ENCODE results near the gene NXPH4.

The NXPH4 gene

DNA sequence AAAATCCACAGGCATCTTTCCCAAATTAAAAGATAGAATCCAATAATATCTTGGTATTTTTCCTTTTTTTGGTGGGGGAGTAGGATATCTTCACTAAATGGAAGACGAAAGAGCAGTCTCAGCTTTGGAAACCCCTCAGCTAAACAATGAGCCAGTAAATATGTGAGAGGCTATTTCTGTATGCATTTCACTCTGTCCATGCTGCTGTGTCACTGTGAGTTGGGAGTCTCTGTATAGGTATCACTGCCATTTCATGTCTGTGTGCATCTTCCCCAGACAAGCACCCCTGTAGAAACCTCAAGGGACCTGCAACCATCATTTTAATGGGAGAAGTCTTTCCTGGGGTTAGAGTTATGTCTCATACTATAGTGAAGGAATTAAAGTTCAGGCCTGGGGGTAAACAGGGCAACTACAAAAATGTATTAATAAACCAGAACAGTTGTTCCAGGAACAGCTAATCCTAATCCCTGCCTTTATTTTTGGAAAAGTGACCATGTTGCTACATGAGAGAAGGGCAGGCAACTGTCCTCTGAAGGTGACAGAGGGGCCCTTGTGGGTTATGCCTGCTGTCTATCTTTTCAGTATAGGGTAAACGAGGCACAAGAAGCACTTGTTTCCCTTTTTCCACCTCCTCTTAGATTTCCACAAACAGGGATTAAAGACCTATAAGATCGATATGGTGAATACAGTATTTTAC is 45.7 kb downstream of the NXPH4 start:
- Histone ChIP-seq H3K4me3 (ENCODE audit: severe bottlenecking) (no peak overlapping the region), H3K4me1 (ENCODE audit: insufficient read depth, poor library complexity, severe bottlenecking) (no peaks in the 10 kb centered on the region), H3K27ac (ENCODE audit: poor library complexity, severe bottlenecking) (no peak overlapping the region), H3K27me3 (ENCODE audit: insufficient read depth, poor library complexity, severe bottlenecking) (no peaks in the 10 kb centered on the region), H3K9me3 (ENCODE audit: severe bottlenecking) (no peaks in the 10 kb centered on the region), H3K36me3 (ENCODE audit: low read depth) (peaks cover 62% of the 10 kb centered on the region)
- TF ChIP-seq, protein P1, sequence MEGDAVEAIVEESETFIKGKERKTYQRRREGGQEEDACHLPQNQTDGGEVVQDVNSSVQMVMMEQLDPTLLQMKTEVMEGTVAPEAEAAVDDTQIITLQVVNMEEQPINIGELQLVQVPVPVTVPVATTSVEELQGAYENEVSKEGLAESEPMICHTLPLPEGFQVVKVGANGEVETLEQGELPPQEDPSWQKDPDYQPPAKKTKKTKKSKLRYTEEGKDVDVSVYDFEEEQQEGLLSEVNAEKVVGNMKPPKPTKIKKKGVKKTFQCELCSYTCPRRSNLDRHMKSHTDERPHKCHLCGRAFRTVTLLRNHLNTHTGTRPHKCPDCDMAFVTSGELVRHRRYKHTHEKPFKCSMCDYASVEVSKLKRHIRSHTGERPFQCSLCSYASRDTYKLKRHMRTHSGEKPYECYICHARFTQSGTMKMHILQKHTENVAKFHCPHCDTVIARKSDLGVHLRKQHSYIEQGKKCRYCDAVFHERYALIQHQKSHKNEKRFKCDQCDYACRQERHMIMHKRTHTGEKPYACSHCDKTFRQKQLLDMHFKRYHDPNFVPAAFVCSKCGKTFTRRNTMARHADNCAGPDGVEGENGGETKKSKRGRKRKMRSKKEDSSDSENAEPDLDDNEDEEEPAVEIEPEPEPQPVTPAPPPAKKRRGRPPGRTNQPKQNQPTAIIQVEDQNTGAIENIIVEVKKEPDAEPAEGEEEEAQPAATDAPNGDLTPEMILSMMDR (IDR thresholded peaks at IDR 0.05; ENCODE audit: poor library complexity, severe bottlenecking), result no peak
- no peak for ATAC-seq (ENCODE audit: low read depth)
- no peak for DNase-seq (ENCODE audit: low spot score)

- ATAC-seq (ENCODE audit: low read depth), result no peak
- TF ChIP-seq, protein P1 (IDR thresholded peaks at IDR 0.05; ENCODE audit: poor library complexity, severe bottlenecking), result no peak
- H3K27me3 ChIP-seq (ENCODE audit: insufficient read depth, poor library complexity, severe bottlenecking), result no peaks in the 10 kb centered on the region
Observed at GRCh38 chr12:57263096-57263495, 46.5 kb downstream of the NXPH4 start.

DNA sequence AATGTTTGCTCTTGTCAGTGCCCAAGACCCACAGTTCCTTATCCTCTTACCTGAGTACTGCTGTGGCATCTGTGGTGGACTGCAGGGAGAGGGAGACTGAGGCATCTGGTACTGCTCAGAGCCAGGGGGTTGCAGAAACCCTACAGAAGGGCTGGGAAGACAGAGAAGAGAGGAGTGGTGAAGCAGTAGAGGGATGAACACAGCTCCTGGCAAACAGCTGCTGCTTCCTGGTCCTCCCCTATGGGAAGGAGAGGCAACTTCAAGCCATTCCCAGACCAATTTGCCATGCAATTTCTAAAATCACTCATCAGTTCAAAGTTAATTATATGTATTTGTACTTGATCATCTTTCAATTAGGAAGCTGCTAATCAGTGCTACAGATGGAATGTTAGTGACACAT is 50.1 kb downstream of the NXPH4 start:
- no peak overlapping the region for H3K4me3 ChIP-seq (ENCODE audit: severe bottlenecking)
- H3K27ac ChIP-seq (ENCODE audit: poor library complexity, severe bottlenecking), result no peak overlapping the region
- H3K27me3 ChIP-seq (ENCODE audit: insufficient read depth, poor library complexity, severe bottlenecking), result no peaks in the 10 kb centered on the region
- peaks cover 57% of the 10 kb centered on the region for H3K36me3 ChIP-seq (ENCODE audit: low read depth)
- no peak for DNase-seq (ENCODE audit: low spot score)
- H3K9me3 ChIP-seq (ENCODE audit: severe bottlenecking), result no peaks in the 10 kb centered on the region
- ATAC-seq (ENCODE audit: low read depth), result no peak
- no peaks in the 10 kb centered on the region for H3K4me1 ChIP-seq (ENCODE audit: insufficient read depth, poor library complexity, severe bottlenecking)
- TF ChIP-seq, protein P1 (IDR thresholded peaks at IDR 0.05; ENCODE audit: poor library complexity, severe bottlenecking), result no peak

More at GRCh38 chr12:57263096-57263495, 46.5 kb downstream of the NXPH4 start:
- no peak overlapping the region for H3K4me3 ChIP-seq (ENCODE audit: severe bottlenecking)
- peaks cover 61% of the 10 kb centered on the region for H3K36me3 ChIP-seq (ENCODE audit: low read depth)
- no peaks in the 10 kb centered on the region for H3K9me3 ChIP-seq (ENCODE audit: severe bottlenecking)
- no peak for DNase-seq (ENCODE audit: low spot score)
- H3K27ac ChIP-seq (ENCODE audit: poor library complexity, severe bottlenecking), result no peak overlapping the region
- no peaks in the 10 kb centered on the region for H3K4me1 ChIP-seq (ENCODE audit: insufficient read depth, poor library complexity, severe bottlenecking)

DNA sequence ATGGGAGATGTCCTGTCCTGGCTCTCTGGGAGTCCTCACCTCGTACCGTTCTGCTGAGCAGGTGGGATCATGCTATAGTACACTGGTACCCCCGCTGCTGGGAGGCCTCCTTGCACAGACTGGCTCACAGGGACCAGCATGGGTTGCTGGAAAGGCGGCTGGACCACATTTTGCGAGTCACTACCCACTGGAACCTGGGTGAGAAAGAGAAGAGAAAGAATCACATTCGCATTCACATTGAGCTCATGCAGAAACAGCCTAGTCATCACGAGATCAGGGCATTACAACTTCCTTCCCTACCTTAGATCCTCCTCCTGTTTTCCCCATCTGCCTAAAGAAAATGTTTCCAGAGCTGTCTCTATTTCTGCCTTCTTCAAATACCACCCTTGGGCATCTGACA is 51.7 kb downstream of the NXPH4 start:
- ATAC-seq (ENCODE audit: low read depth) (no peak), DNase-seq (ENCODE audit: low spot score) (no peak)
- no peaks in the 10 kb centered on the region for H3K9me3 ChIP-seq (ENCODE audit: severe bottlenecking)
- H3K4me1 ChIP-seq (ENCODE audit: insufficient read depth, poor library complexity, severe bottlenecking), result no peaks in the 10 kb centered on the region
- peaks cover 47% of the 10 kb centered on the region for H3K36me3 ChIP-seq (ENCODE audit: low read depth)
- H3K27ac ChIP-seq (ENCODE audit: poor library complexity, severe bottlenecking), result no peak overlapping the region
- TF ChIP-seq, protein P1 (IDR thresholded peaks at IDR 0.05; ENCODE audit: poor library complexity, severe bottlenecking), result no peak
- H3K27me3 ChIP-seq (ENCODE audit: insufficient read depth, poor library complexity, severe bottlenecking), result no peaks in the 10 kb centered on the region
- H3K4me3 ChIP-seq (ENCODE audit: severe bottlenecking), result no peak overlapping the region

GRCh38 chr12:57270966-57271470 is 54.4 kb downstream of the NXPH4 start:
- H3K4me3 ChIP-seq (ENCODE audit: severe bottlenecking), result no peak overlapping the region
- ATAC-seq (ENCODE audit: low read depth) (no peak), DNase-seq (ENCODE audit: low spot score) (no peak)
- H3K27me3 ChIP-seq (ENCODE audit: insufficient read depth, poor library complexity, severe bottlenecking), result no peaks in the 10 kb centered on the region
- H3K9me3 ChIP-seq (ENCODE audit: severe bottlenecking), result no peaks in the 10 kb centered on the region
- H3K27ac ChIP-seq (ENCODE audit: poor library complexity, severe bottlenecking), result no peak overlapping the region
- TF ChIP-seq, protein P1 (IDR thresholded peaks at IDR 0.05; ENCODE audit: poor library complexity, severe bottlenecking), result peak; percentile 5
- H3K36me3 ChIP-seq (ENCODE audit: low read depth), result peaks cover 39% of the 10 kb centered on the region
- H3K4me1 ChIP-seq (ENCODE audit: insufficient read depth, poor library complexity, severe bottlenecking), result no peaks in the 10 kb centered on the region

Measured in RWPE2 (cell line).